Measurements from ENCODE around the gene PSTPIP2.

Gene PSTPIP2

DNA sequence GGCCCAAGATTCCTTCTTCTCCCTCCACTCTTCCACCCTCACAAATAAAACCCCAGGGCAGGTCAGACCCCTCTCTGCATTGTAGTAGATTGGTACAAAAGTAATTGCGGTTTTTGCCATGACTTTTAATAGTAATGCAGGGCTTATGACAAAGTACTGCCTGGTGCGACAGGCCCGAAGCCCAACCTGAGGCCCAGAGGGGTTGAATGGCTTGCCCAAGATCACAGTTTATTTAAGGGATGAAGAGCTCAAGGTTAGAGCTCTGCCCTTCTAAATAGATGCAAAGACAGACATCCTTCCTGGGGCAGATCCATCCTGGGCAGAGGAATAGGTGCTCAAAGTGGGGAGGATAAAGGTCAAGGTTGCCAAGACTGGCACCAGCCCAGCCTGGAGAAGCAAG, 899 bp upstream of the PSTPIP2 start:
- TF ChIP-seq, protein P1, sequence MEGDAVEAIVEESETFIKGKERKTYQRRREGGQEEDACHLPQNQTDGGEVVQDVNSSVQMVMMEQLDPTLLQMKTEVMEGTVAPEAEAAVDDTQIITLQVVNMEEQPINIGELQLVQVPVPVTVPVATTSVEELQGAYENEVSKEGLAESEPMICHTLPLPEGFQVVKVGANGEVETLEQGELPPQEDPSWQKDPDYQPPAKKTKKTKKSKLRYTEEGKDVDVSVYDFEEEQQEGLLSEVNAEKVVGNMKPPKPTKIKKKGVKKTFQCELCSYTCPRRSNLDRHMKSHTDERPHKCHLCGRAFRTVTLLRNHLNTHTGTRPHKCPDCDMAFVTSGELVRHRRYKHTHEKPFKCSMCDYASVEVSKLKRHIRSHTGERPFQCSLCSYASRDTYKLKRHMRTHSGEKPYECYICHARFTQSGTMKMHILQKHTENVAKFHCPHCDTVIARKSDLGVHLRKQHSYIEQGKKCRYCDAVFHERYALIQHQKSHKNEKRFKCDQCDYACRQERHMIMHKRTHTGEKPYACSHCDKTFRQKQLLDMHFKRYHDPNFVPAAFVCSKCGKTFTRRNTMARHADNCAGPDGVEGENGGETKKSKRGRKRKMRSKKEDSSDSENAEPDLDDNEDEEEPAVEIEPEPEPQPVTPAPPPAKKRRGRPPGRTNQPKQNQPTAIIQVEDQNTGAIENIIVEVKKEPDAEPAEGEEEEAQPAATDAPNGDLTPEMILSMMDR (IDR thresholded peaks at IDR 0.05), result no peak
- Mint-ChIP-seq H3K4me3 (peak overlapping the region; percentile 82), H3K4me1 (peaks cover 5% of the 10 kb centered on the region), H3K9me3 (no peaks in the 10 kb centered on the region), H3K27ac (no peak overlapping the region), H3K27me3 (ENCODE audit: low read depth, poor library complexity) (peaks cover 26% of the 10 kb centered on the region), H3K36me3 (ENCODE audit: low read depth) (peaks cover 12% of the 10 kb centered on the region)
- DNase-seq, result no peak

DNA sequence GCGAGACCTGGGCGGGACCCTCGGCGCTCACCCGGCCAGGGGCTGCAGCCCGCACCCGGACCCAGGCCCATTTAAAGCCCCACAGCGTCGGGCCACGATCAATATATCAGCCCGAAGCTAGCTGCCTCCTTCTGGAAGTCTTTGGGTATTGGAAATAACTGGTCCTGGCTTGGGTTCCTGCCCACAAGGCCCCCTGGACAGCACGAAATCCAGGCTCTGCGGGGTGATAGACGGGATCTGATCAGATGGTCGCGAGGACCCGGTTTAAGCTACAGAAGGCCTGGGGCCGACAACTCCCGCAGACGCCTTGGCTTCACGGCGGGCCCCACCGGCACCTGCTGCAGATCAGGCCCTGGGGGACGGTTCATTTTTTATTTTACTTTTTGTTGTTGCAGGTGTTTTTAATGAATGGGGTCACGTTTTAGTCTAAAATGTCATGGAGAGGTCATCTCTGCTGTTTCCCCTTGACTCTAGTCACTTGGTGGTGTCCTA, 362 bp upstream of the PSTPIP2 start:
- Mint-ChIP-seq H3K27ac (no peak overlapping the region), H3K4me1 (peaks cover 5% of the 10 kb centered on the region), H3K36me3 (ENCODE audit: low read depth) (peaks cover 9% of the 10 kb centered on the region), H3K9me3 (peaks cover 4% of the 10 kb centered on the region), H3K4me3 (peak overlapping the region; percentile 82), H3K27me3 (ENCODE audit: low read depth, poor library complexity) (peaks cover 26% of the 10 kb centered on the region)
- TF ChIP-seq, protein P1 (IDR thresholded peaks at IDR 0.05), result no peak
- no peak for DNase-seq

DNA sequence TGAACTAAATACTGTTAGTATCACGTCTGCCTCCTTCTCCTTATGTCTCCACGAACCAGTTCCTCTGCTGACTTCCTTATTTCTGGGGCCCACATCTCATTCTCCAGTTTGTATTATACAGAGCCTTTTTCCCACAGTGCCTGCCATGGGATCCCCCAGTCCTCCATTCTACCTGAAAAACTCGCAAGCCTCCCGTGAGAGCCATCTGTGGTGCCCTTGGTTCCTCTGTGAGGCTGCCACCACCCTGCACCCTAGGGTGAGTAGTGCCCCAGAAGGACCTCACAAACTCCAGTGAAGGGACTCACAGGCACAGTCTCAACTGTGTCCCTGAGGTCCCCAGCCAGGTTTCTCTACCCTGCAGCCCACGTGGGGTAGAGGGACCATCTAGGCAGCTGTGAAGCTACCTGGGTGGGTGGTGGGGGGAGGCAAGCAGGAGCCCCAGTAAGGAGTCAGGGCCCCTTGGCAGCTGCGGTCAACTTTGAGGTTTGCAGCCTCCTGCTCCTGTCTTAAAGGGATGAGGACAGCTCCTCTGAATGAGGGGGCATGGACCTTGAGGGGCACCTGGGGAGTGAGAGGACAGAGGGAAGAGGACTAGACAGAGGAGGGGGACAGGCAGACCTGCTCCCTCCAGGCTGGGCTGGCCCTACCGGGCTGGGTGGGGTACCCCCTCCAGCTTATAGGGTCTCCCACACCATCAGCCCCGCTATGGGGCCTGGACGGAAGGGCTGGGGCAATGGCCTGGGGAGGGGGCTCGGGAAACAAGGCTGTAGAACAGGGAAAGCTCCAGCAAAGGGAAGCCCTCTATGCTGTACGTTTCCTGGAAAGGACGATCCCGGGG, 1.0 kb downstream of the PSTPIP2 start:
- no peaks in the 10 kb centered on the region for H3K36me3 Mint-ChIP-seq (ENCODE audit: low read depth)
- peaks cover 4% of the 10 kb centered on the region for H3K9me3 Mint-ChIP-seq
- peak overlapping the region; percentile 78 for H3K4me3 Mint-ChIP-seq
- TF ChIP-seq, protein P1 (IDR thresholded peaks at IDR 0.05), result no peak
- peaks cover 26% of the 10 kb centered on the region for H3K27me3 Mint-ChIP-seq (ENCODE audit: low read depth, poor library complexity)
- no peak overlapping the region for H3K27ac Mint-ChIP-seq
- DNase-seq, result peak; percentile 11
- peaks cover 5% of the 10 kb centered on the region for H3K4me1 Mint-ChIP-seq

DNA sequence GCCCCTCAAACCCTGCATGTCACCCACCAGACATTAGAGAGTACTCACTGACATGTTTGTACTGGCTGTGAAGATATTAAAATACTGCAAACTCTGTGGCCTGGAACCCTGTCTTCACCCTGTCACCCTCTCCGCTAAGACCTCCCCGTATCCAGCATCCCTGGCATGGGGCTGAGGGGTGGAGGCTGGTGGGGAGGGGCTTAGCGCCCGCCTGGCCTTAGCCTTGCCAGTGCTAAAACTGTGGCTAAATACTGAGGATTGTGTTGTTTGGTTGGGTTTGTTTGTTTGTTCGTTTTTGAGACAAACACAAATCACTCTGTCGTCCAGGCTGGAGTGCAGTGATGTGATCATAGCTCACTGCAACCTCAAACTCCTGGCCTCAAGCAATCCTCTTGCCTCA, 1.8 kb downstream of the PSTPIP2 start:
- no peak overlapping the region for H3K4me3 Mint-ChIP-seq
- H3K4me1 Mint-ChIP-seq, result peaks cover 5% of the 10 kb centered on the region
- H3K27ac Mint-ChIP-seq, result no peak overlapping the region
- no peaks in the 10 kb centered on the region for H3K36me3 Mint-ChIP-seq (ENCODE audit: low read depth)
- TF ChIP-seq, protein P1 (IDR thresholded peaks at IDR 0.05), result no peak
- no peak for DNase-seq
- peaks cover 26% of the 10 kb centered on the region for H3K27me3 Mint-ChIP-seq (ENCODE audit: low read depth, poor library complexity)
- peaks cover 4% of the 10 kb centered on the region for H3K9me3 Mint-ChIP-seq

DNA sequence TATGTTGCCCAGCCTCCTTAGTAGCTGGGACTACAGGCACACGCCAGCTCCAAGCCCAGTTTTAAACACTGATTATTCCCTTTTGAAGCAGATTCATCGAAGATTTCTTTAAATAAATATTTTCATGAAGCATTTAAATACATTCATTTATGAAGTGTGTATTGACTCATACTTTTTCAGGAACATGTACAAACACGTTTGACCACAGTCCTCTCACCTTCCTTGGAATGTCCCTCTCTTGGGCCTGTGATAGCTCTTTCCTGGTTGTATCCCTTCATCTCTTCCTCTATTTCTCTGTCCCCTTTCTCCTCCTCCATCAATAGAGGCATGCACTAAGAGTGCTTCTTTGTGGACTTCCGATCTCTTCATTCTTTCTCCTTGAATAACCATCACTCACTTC, 2.5 kb downstream of the PSTPIP2 start:
- no peaks in the 10 kb centered on the region for H3K36me3 Mint-ChIP-seq (ENCODE audit: low read depth)
- DNase-seq, result no peak
- H3K4me3 Mint-ChIP-seq, result no peak overlapping the region
- H3K27ac Mint-ChIP-seq, result no peak overlapping the region
- H3K27me3 Mint-ChIP-seq (ENCODE audit: low read depth, poor library complexity), result peaks cover 26% of the 10 kb centered on the region
- H3K4me1 Mint-ChIP-seq, result peaks cover 5% of the 10 kb centered on the region
- peaks cover 4% of the 10 kb centered on the region for H3K9me3 Mint-ChIP-seq
- TF ChIP-seq, protein P1 (IDR thresholded peaks at IDR 0.05), result no peak

DNA sequence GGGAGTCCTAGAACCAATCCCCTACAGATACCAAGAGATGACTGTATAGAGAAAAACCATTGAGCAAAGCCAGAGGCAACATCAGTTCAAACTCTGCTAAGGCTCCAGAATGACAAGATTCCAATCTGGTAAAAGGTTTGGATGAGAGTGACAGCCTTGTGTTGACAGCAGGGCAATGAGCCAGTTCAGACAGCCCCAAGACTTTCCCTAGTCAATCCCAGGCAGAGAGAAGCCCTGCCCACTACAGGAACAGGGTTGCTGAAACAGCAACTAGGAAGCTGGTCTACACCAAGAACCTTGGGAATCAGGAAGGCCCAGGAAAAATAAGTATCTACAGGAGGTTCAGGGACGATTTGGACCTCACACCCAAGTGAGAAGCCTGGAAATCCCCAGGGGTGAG, 3.3 kb downstream of the PSTPIP2 start:
- Mint-ChIP-seq H3K36me3 (ENCODE audit: low read depth) (no peaks in the 10 kb centered on the region), H3K27ac (no peak overlapping the region), H3K27me3 (ENCODE audit: low read depth, poor library complexity) (peaks cover 26% of the 10 kb centered on the region), H3K9me3 (peaks cover 4% of the 10 kb centered on the region), H3K4me3 (no peak overlapping the region), H3K4me1 (peaks cover 5% of the 10 kb centered on the region)
- TF ChIP-seq, protein P1 (IDR thresholded peaks at IDR 0.05), result no peak
- no peak for DNase-seq
